ENCODE results near the gene B3GNT3. TPM values are rescaled to one million over a fixed set of nuclear protein-coding genes. Genes with fewer than 3 reads are reported as not detected.
A peak's percentile ranks its signal among the peaks of the same experiment; 100 is the strongest.

B3GNT3 gene
- total and polyA plus RNA-seq, 2 donors (not counting 1 experiment from before 2014, with no cell fraction given), result not detected

- no peak overlapping the region for H3K27ac ChIP-seq (ENCODE audit: insufficient read depth, low read length)
- no peaks in the 10 kb centered on the region for H3K9me3 ChIP-seq (ENCODE audit: control insufficient read depth, insufficient read depth, low read depth, low read length)
- peak overlapping the region; percentile 62 for H2AFZ ChIP-seq (ENCODE audit: low read length)
- no peak overlapping the region for H3K4me2 ChIP-seq (ENCODE audit: extremely low read depth, insufficient read depth, low read length)
- no peaks in the 10 kb centered on the region for H3K79me2 ChIP-seq (ENCODE audit: control insufficient read depth, insufficient read depth, low read length)
- TF ChIP-seq, protein P1, sequence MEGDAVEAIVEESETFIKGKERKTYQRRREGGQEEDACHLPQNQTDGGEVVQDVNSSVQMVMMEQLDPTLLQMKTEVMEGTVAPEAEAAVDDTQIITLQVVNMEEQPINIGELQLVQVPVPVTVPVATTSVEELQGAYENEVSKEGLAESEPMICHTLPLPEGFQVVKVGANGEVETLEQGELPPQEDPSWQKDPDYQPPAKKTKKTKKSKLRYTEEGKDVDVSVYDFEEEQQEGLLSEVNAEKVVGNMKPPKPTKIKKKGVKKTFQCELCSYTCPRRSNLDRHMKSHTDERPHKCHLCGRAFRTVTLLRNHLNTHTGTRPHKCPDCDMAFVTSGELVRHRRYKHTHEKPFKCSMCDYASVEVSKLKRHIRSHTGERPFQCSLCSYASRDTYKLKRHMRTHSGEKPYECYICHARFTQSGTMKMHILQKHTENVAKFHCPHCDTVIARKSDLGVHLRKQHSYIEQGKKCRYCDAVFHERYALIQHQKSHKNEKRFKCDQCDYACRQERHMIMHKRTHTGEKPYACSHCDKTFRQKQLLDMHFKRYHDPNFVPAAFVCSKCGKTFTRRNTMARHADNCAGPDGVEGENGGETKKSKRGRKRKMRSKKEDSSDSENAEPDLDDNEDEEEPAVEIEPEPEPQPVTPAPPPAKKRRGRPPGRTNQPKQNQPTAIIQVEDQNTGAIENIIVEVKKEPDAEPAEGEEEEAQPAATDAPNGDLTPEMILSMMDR (conservative IDR thresholded peaks at IDR 0.05 in 1 of 2, IDR thresholded peaks at IDR 0.05 in 1 of 2; ENCODE audit: low read depth in 1 of 2, low read length in 2 of 2), result peak; percentile 79 to 87
- no peak for TF ChIP-seq EZH2 (IDR thresholded peaks at IDR 0.05; ENCODE audit: low read length, missing control alignments)
- H3K36me3 ChIP-seq (ENCODE audit: control insufficient read depth, insufficient read depth, low read length), result no peaks in the 10 kb centered on the region
- DNase-seq (ENCODE audit: low read depth in 2 of 2), result peak; percentile 28 to 60
- no peaks in the 10 kb centered on the region for H3K4me1 ChIP-seq (ENCODE audit: control insufficient read depth, extremely low read depth, insufficient read depth, low read length)
- no peaks in the 10 kb centered on the region for H4K20me1 ChIP-seq (ENCODE audit: control insufficient read depth, extremely low read depth, insufficient read depth, low read length)
- no peaks in the 10 kb centered on the region for H3K27me3 ChIP-seq (ENCODE audit: control insufficient read depth, insufficient read depth, low read length)
- H3K9ac ChIP-seq (ENCODE audit: insufficient read depth, low read length), result no peak overlapping the region
- no peak overlapping the region for H3K4me3 ChIP-seq (replicated peaks in 1 of 4; ENCODE audit: control extremely low read depth in 1 of 4, insufficient read depth in 1 of 4, low read depth in 3 of 4, low read length in 4 of 4)
Observed at GRCh38 chr19:17784201-17785008, 10.5 kb upstream of the B3GNT3 start.

- H2AFZ ChIP-seq (ENCODE audit: low read length), result no peak overlapping the region
- H3K4me1 ChIP-seq (ENCODE audit: control insufficient read depth, extremely low read depth, insufficient read depth, low read length), result no peaks in the 10 kb centered on the region
- no peak overlapping the region for H3K9ac ChIP-seq (ENCODE audit: insufficient read depth, low read length)
- no peak overlapping the region for H3K4me3 ChIP-seq (replicated peaks in 1 of 4; ENCODE audit: control extremely low read depth in 1 of 4, insufficient read depth in 1 of 4, low read depth in 3 of 4, low read length in 4 of 4)
- H4K20me1 ChIP-seq (ENCODE audit: control insufficient read depth, extremely low read depth, insufficient read depth, low read length), result no peaks in the 10 kb centered on the region
- no peaks in the 10 kb centered on the region for H3K79me2 ChIP-seq (ENCODE audit: control insufficient read depth, insufficient read depth, low read length)
- H3K36me3 ChIP-seq (ENCODE audit: control insufficient read depth, insufficient read depth, low read length), result no peaks in the 10 kb centered on the region
- no peak for DNase-seq (ENCODE audit: low read depth in 2 of 2)
- no peak overlapping the region for H3K27ac ChIP-seq (ENCODE audit: insufficient read depth, low read length)
- no peak for TF ChIP-seq EZH2 (IDR thresholded peaks at IDR 0.05; ENCODE audit: low read length, missing control alignments)
- TF ChIP-seq, protein P1 (conservative IDR thresholded peaks at IDR 0.05 in 1 of 2, IDR thresholded peaks at IDR 0.05 in 1 of 2; ENCODE audit: low read depth in 1 of 2, low read length in 2 of 2), result no peak
- H3K27me3 ChIP-seq (ENCODE audit: control insufficient read depth, insufficient read depth, low read length), result no peaks in the 10 kb centered on the region
- no peak overlapping the region for H3K4me2 ChIP-seq (ENCODE audit: extremely low read depth, insufficient read depth, low read length)
- H3K9me3 ChIP-seq (ENCODE audit: control insufficient read depth, insufficient read depth, low read depth, low read length), result no peaks in the 10 kb centered on the region
Observed at GRCh38 chr19:17787274-17787913, 7.5 kb upstream of the B3GNT3 start.

DNA sequence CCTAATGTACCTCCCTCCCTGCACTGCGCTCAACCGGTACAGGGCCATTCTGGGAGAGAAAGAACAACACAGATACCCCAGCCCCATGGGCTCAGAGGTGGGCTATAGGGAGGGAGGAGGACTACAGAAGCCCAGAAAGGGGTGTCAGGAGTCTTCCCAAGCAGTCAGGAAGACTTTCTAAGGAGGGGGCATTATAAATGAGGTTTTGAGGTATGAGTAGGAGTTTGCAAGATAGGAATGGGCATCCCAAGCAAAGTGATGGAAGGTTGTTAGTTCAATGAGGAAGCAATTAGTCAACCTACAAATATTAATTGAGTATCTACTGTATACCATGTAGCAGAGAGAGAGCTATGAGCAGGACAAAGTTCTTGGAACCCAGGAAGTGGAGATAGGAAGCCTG, 6.3 kb upstream of the B3GNT3 start:
- Histone ChIP-seq H3K4me1 (ENCODE audit: control insufficient read depth, extremely low read depth, insufficient read depth, low read length) (no peaks in the 10 kb centered on the region), H3K4me2 (ENCODE audit: extremely low read depth, insufficient read depth, low read length) (no peak overlapping the region), H3K9me3 (ENCODE audit: control insufficient read depth, insufficient read depth, low read depth, low read length) (no peaks in the 10 kb centered on the region), H3K36me3 (ENCODE audit: control insufficient read depth, insufficient read depth, low read length) (no peaks in the 10 kb centered on the region), H3K27me3 (ENCODE audit: control insufficient read depth, insufficient read depth, low read length) (peaks cover under 1% of the 10 kb centered on the region), H3K4me3 (replicated peaks in 1 of 4; ENCODE audit: control extremely low read depth in 1 of 4, insufficient read depth in 1 of 4, low read depth in 3 of 4, low read length in 4 of 4) (no peak overlapping the region), H2AFZ (ENCODE audit: low read length) (no peak overlapping the region), H3K79me2 (ENCODE audit: control insufficient read depth, insufficient read depth, low read length) (no peaks in the 10 kb centered on the region), H4K20me1 (ENCODE audit: control insufficient read depth, extremely low read depth, insufficient read depth, low read length) (no peaks in the 10 kb centered on the region), H3K27ac (ENCODE audit: insufficient read depth, low read length) (no peak overlapping the region), H3K9ac (ENCODE audit: insufficient read depth, low read length) (no peak overlapping the region)
- no peak for TF ChIP-seq EZH2 (IDR thresholded peaks at IDR 0.05; ENCODE audit: low read length, missing control alignments)
- TF ChIP-seq, protein P1 (conservative IDR thresholded peaks at IDR 0.05 in 1 of 2, IDR thresholded peaks at IDR 0.05 in 1 of 2; ENCODE audit: low read depth in 1 of 2, low read length in 2 of 2), result no peak
- DNase-seq (ENCODE audit: low read depth in 2 of 2), result no peak

All from fibroblast of lung (primary cell).